HepG2 (cell line): Measurements from ENCODE around the gene TTC1.

ENCODE experiments used
- CBX5 ChIP-seq: sonication (generic); formaldehyde crosslinking; IDR thresholded peaks from 2 replicates; pipeline ENCODE4 v1.4.0; 2020; ENCODE audit warnings: missing genetic modification reagents, borderline replicate concordance
- CTCF ChIP-seq: sonication (generic); formaldehyde crosslinking; IDR thresholded peaks from 2 replicates; pipeline ENCODE4 v1.5.0; 2020; ENCODE audit warnings: mild to moderate bottlenecking, missing genetic modification reagents, moderate library complexity
- EP300 ChIP-seq, 3 experiments: sonication (generic) in 1 of 3; formaldehyde crosslinking in 1 of 3; IDR thresholded peaks; 2 replicates each; pipeline versions ENCODE4 v1.5.1 to v1.6.1; 2011 to 2020; ENCODE audit warnings: low read depth in 2 of 3, low read length in 2 of 3, borderline replicate concordance in 1 of 3, improper control_type of control experiment in 1 of 3, mild to moderate bottlenecking in 1 of 3, missing genetic modification reagents in 1 of 3, moderate library complexity in 1 of 3
- ZNF556 ChIP-seq: sonication (generic); formaldehyde crosslinking; IDR thresholded peaks from 2 replicates; pipeline ENCODE4 v1.4.0; 2020; ENCODE audit warnings: mild to moderate bottlenecking, missing genetic modification reagents, borderline replicate concordance

- TF ChIP-seq EP300 (IDR thresholded peaks at IDR 0.05; ENCODE audit: low read depth in 2 of 2, low read length in 2 of 2): no peak
- no peak for TF ChIP-seq EP300 (CRISPR knock-in tag; IDR thresholded peaks at IDR 0.05; ENCODE audit: borderline replicate concordance)
- no peak for TF ChIP-seq ZNF556 (CRISPR knock-in tag)
- TF ChIP-seq CTCF (CRISPR knock-in tag): no peak
- no peak for TF ChIP-seq CBX5 (CRISPR knock-in tag)
Observed at GRCh38 chr5:160060001-160060400, 51.1 kb downstream of the TTC1 start.
